K562 (cell line): ENCODE data around the gene NDUFA5. TPM values are rescaled to one million over a fixed set of nuclear protein-coding genes. Genes with fewer than 3 reads are reported as not detected.

Experiments used
- ATAC-seq: fragments of 200-7000 bp; cut with Tn5 transposase; 3 replicates; pipeline ENCODE4 v1.9.1; 2020; ENCODE audit warnings: moderate library complexity
- BruUV-seq: library from RNA; stranded (reverse); fragments of 400-500 nt; replicated peaks from 2 replicates; lab custom pipeline; 2021; lab: Mats Ljungman, UMichigan
- CTCF ChIA-PET: fragments of 300-600 bp; formaldehyde crosslinking; extraction: SDS; loops from one replicate; lab custom pipeline; 2021; ENCODE audit warnings: low intra/inter-chr PET ratio; lab: Yijun Ruan, JAX
- POLR2A ChIA-PET: fragments of 300-600, 350-650 bp; sonication (Branson Sonifier 250); formaldehyde crosslinking; extraction: SDS; loops from one replicate; lab custom pipeline; 2021; ENCODE audit warnings: antibody characterized with exemption, inconsistent platforms; lab: Yijun Ruan, JAX
- DNase-seq, 4 experiments: peaks; one replicate each; pipeline versions ENCODE4 v3.0.0 to v3.0.0-alpha.2; 2011 to 2018; ENCODE audit warnings: low spot score in 3 of 4, mixed read lengths in 3 of 4; ENCODE audit errors: extremely low read depth in 1 of 4
- FAIRE-seq: peaks from 2 replicates; lab custom pipeline; 2011; peaks lifted over from hg19 to GRCh38; lab: Jason Lieb, UNC
- H2AFZ ChIP-seq: 2 replicates; pipeline ENCODE4 v1.6.0; 2011; ENCODE audit warnings: low read depth, low read length, control low read depth, inconsistent platforms
- H3K27ac ChIP-seq: fragments of 200-600 bp; 3 replicates; pipeline ENCODE4 v1.8.0; 2011; ENCODE audit warnings: low read depth, mild to moderate bottlenecking, control low read depth, inconsistent platforms, low read length, moderate library complexity, mixed read lengths; ENCODE audit errors: extremely low read depth
- H3K27me3 ChIP-seq, 2 experiments: fragments of 300-600 bp in 1 of 2; 2 replicates in 1 of 2; 3 replicates in 1 of 2; pipeline versions ENCODE4 v1.6.0 to v1.8.0; 2011; ENCODE audit warnings: inconsistent platforms in 2 of 2, low read length in 2 of 2, mild to moderate bottlenecking in 1 of 2, mixed read lengths in 1 of 2, moderate library complexity in 1 of 2; ENCODE audit not compliant: control insufficient read depth in 2 of 2, insufficient read depth in 2 of 2
- H3K36me3 ChIP-seq: fragments of 300-600 bp; 3 replicates; pipeline ENCODE4 v1.8.0; 2011; ENCODE audit warnings: mild to moderate bottlenecking, low read length, inconsistent platforms; ENCODE audit not compliant: control insufficient read depth, insufficient read depth
- H3K4me1 ChIP-seq, 2 experiments: fragments of 200-600 bp in 1 of 2; replicated peaks in 1 of 2; 2 replicates in 1 of 2; 3 replicates in 1 of 2; pipeline versions ENCODE4 v1.5.1 to v1.8.0; 2011; ENCODE audit warnings: inconsistent platforms in 2 of 2, low read length in 2 of 2, mild to moderate bottlenecking in 1 of 2, mixed read lengths in 1 of 2, moderate library complexity in 1 of 2; ENCODE audit not compliant: control insufficient read depth in 2 of 2, insufficient read depth in 2 of 2
- H3K4me2 ChIP-seq: 2 replicates; pipeline ENCODE4 v1.6.1; 2011; ENCODE audit warnings: low read length, control low read depth, inconsistent platforms, mixed read lengths; ENCODE audit not compliant: insufficient read depth
- H3K4me3 ChIP-seq: fragments of 200-600 bp; sonication (generic), shearing (Covaris generic); 2 replicates; pipeline ENCODE4 v1.5.1; 2016; ENCODE audit warnings: control low read depth, inconsistent platforms
- H3K79me2 ChIP-seq: fragments of 200-600 bp; 3 replicates; pipeline ENCODE4 v1.8.0; 2011; ENCODE audit warnings: low read length, inconsistent platforms; ENCODE audit not compliant: control insufficient read depth, insufficient read depth
- H3K9ac ChIP-seq, 2 experiments: 2 replicates each; pipeline versions ENCODE4 v1.6.0 to v1.6.1; 2011; ENCODE audit warnings: low read depth in 2 of 2, low read length in 2 of 2, control low read depth in 1 of 2, inconsistent platforms in 1 of 2, mild to moderate bottlenecking in 1 of 2, mixed read lengths in 1 of 2; ENCODE audit not compliant: insufficient read depth in 1 of 2
- H3K9me1 ChIP-seq: one replicate; pipeline ENCODE4 v1.6.0; 2011; ENCODE audit warnings: inconsistent platforms, mild to moderate bottlenecking, low read length, moderate library complexity; ENCODE audit not compliant: control insufficient read depth, insufficient read depth
- H3K9me3 ChIP-seq: replicated peaks from 2 replicates; pipeline ENCODE4 v1.5.1; 2011; ENCODE audit warnings: low read depth, low read length, inconsistent platforms; ENCODE audit not compliant: control insufficient read depth, insufficient read depth
- H4K20me1 ChIP-seq: replicated peaks from 2 replicates; pipeline ENCODE4 v1.6.1; 2011; ENCODE audit warnings: low read length, inconsistent platforms, mixed read lengths; ENCODE audit not compliant: control insufficient read depth, insufficient read depth
- CBX1 ChIP-seq: sonication (generic); IDR thresholded peaks from 2 replicates; pipeline ENCODE4 v1.6.1; 2016; ENCODE audit warnings: antibody characterized with exemption, low read depth, mild to moderate bottlenecking
- CBX3 ChIP-seq, 2 experiments: IDR thresholded peaks; 1 replicate in 1 of 2; 2 replicates in 1 of 2; pipeline ENCODE4 v1.6.1; 2012; ENCODE audit warnings: inconsistent platforms in 2 of 2, low read length in 2 of 2, borderline replicate concordance in 1 of 2, control low read depth in 1 of 2
- CBX5 ChIP-seq: IDR thresholded peaks from 2 replicates; pipeline ENCODE4 v1.6.1; 2014; ENCODE audit warnings: low read depth, borderline replicate concordance
- CC2D1A ChIP-seq: fragments of 450-650 bp; IDR thresholded peaks from 2 replicates; pipeline ENCODE4 v1.6.1; 2017; ENCODE audit warnings: mild to moderate bottlenecking
- CREM ChIP-seq: IDR thresholded peaks from 2 replicates; pipeline ENCODE4 v1.6.1; 2014; ENCODE audit warnings: antibody characterized with exemption, low read depth
- CTBP1 ChIP-seq: fragments of 450-650 bp; IDR thresholded peaks from 2 replicates; pipeline ENCODE4 v1.6.1; 2016; ENCODE audit warnings: borderline replicate concordance
- ETV1 ChIP-seq: fragments of 450-650 bp; conservative IDR thresholded peaks from 2 replicates; pipeline ENCODE4 v1.6.1; 2016; ENCODE audit warnings: missing genetic modification characterization, control low read depth, low read depth, missing compliant biosample characterization
- KDM1A ChIP-seq, 2 experiments: fragments of 450-650 bp; IDR thresholded peaks; 2 replicates each; pipeline ENCODE4 v1.6.1; 2016; ENCODE audit warnings: mild to moderate bottlenecking in 2 of 2
- SMAD2 ChIP-seq: fragments of 150-350 bp; IDR thresholded peaks from 2 replicates; pipeline ENCODE4 v1.6.1; 2014; ENCODE audit warnings: low read depth, mild to moderate bottlenecking, low read length
- TRIM24 ChIP-seq, 2 experiments: fragments of 450-650 bp; IDR thresholded peaks; 2 replicates each; pipeline ENCODE4 v1.6.1; 2016
- TRIM28 ChIP-seq: fragments of 450-650 bp; IDR thresholded peaks from 2 replicates; pipeline ENCODE4 v1.6.1; 2017
- ZFP36 ChIP-seq: fragments of 150-350 bp; IDR thresholded peaks from 2 replicates; pipeline ENCODE4 v1.6.1; 2018; ENCODE audit warnings: low read length, low read depth; ENCODE audit not compliant: partially characterized antibody
- ZNF280A ChIP-seq: fragments of 450-650 bp; IDR thresholded peaks from 2 replicates; pipeline ENCODE4 v1.6.1; 2018; ENCODE audit warnings: mild to moderate bottlenecking, low read depth; ENCODE audit not compliant: partially characterized antibody
- ZSCAN29 ChIP-seq: fragments of 450-650 bp; IDR thresholded peaks from 2 replicates; pipeline ENCODE4 v1.6.1; 2017
- WGBS: fragments of 100-300 bp; shearing (Covaris generic); methylation state at CpG from one replicate; pipeline ENCODE4 v1.1.6; 2016; ENCODE audit warnings: low coverage, mixed read lengths; ENCODE audit not compliant: insufficient coverage; ENCODE audit errors: missing lambda C conversion rate; 5-methylcytosine and 5-hydroxymethylcytosine counted together
- in situ Hi-C: fragments of 300-500 bp; cut with MboI; formaldehyde crosslinking; loops from 4 replicates; pipeline ENCODE4 v1.15.0; 2018; ENCODE audit warnings: inconsistent platforms, mixed read lengths
- intact Hi-C: fragments of 100-400 bp; cut with micrococcal nuclease; formaldehyde crosslinking; loops from 2 replicates; pipeline ENCODE4 v1.14.2; 2022
- polyA plus RNA-seq, 8 experiments: library from polyadenylated mRNA; depleted of rRNA in 4 of 8; stranded (reverse) in 5 of 8; unstranded in 3 of 8; fragments of >200 nt; fragmentation: Nextera tagmentation in 2 of 8; fragmentation: Illumina TruSeq in 1 of 8; extraction: Ambion mirVana in 2 of 8; extraction: Trizol in 1 of 8; gene quantifications; 2 replicates each; pipeline versions ENCODE4 v1.2.1 to v1.2.3, GENCODE V29; 2011 to 2014; ENCODE audit warnings: inconsistent platforms in 1 of 8, missing spikeins in 1 of 8
- total RNA-seq, 7 experiments: library from RNA; depleted of rRNA in 6 of 7; stranded (reverse); fragments of >200 nt in 6 of 7; fragmentation: Illumina TruSeq in 2 of 7; extraction: Trizol in 2 of 7; gene quantifications; 2 replicates each; pipeline versions ENCODE4 v1.2.1 to v1.2.3, GENCODE V29; 2011 to 2021; ENCODE audit warnings: low replicate concordance in 1 of 7
- TF ChIP-seq, protein P1 (sequence below): fragments of 250-450 bp; sonication (Bioruptor Pico); IDR thresholded peaks from 2 replicates; pipeline ENCODE4 v1.8.0; 2021; ENCODE audit warnings: moderate library complexity, mild to moderate bottlenecking, inconsistent platforms

Gene NDUFA5
- total and polyA plus RNA-seq, 9 of the 15 experiments (the other 6 are each of a cell fraction or from before 2014, with no cell fraction given) = 155 to 677 (median 269) TPM

DNA sequence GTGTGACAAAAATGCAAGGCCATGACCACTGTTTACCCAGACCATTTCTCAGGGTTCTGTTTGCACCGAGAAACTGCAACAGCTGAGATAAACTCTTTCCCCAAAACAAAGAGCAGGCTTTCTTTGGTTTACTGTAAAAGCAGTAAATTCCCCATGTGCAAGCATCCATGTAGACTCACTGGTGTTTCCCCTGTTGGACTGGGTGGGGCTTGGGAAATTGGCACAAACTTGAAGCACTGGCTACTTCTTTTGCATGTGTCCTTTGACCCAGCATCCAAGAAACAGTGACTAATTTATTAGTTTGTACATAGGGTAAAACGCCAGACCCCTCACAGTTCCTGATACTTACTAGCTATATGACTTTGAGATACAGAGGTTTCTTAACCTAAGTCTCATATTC is 35.6 kb downstream of the NDUFA5 start (continued):
- TF ChIP-seq, protein P1, sequence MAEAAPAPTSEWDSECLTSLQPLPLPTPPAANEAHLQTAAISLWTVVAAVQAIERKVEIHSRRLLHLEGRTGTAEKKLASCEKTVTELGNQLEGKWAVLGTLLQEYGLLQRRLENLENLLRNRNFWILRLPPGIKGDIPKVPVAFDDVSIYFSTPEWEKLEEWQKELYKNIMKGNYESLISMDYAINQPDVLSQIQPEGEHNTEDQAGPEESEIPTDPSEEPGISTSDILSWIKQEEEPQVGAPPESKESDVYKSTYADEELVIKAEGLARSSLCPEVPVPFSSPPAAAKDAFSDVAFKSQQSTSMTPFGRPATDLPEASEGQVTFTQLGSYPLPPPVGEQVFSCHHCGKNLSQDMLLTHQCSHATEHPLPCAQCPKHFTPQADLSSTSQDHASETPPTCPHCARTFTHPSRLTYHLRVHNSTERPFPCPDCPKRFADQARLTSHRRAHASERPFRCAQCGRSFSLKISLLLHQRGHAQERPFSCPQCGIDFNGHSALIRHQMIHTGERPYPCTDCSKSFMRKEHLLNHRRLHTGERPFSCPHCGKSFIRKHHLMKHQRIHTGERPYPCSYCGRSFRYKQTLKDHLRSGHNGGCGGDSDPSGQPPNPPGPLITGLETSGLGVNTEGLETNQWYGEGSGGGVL (CRISPR knock-in tag) = no peak
- TF ChIP-seq KDM1A (IDR thresholded peaks at IDR 0.05) (no peak), CTBP1 (no peak)

- ChIA-PET CTCF (no interaction called here), POLR2A (interaction anchor here (1.6 kb wide), 1 partner anchor 53 kb away, joined by 5 read pairs; the partner anchor contains the start of gene NDUFA5)
- Histone ChIP-seq H3K36me3 (no peaks in the 10 kb centered on the region), H3K4me3 (no peak overlapping the region), H4K20me1 (no peaks in the 10 kb centered on the region), H3K9ac (no peak overlapping the region), H3K4me2 (no peak overlapping the region), H3K4me1 (no peaks in the 10 kb centered on the region), H3K9me3 (peaks cover 5% of the 10 kb centered on the region; the same call in 1 of the 2 replicates), H2AFZ (no peak overlapping the region), H3K27ac (no peak overlapping the region), H3K79me2 (no peaks in the 10 kb centered on the region), H3K9me1 (no peaks in the 10 kb centered on the region), H3K27me3 (no peaks in the 10 kb centered on the region)
- WGBS = 48% methylated on average over 2 of the region's 2 CpGs
- intact Hi-C loops = no loop called here
- no peak for DNase-seq
- no TSS peak for BruUV-seq
- TF ChIP-seq TRIM24 (IDR thresholded peaks at IDR 0.05) = peak in 1 of 2 experiments; percentile 38; a peak in 1 of 4 replicates
- peak; percentile 77; the same call in 1 of the 2 replicates for TF ChIP-seq CBX1
- no peak for TF ChIP-seq CREM
- peak; percentile 95 for TF ChIP-seq CBX5
- no peak for TF ChIP-seq ZSCAN29
- no peak for TF ChIP-seq SMAD2
- TF ChIP-seq TRIM28 = peak; percentile 95
- TF ChIP-seq ZNF280A = peak; percentile 81
- peak; percentile 42 for TF ChIP-seq ZFP36
- 0 out of 2 replicates have a peak, but pooled peaks have one; percentile 10 for TF ChIP-seq ETV1 (tag)
- no peak for TF ChIP-seq CC2D1A
- peak in 1 of 2 experiments; percentile 93; a peak in 2 of 3 replicates for TF ChIP-seq CBX3 (IDR thresholded peaks at IDR 0.05; ENCODE audit: borderline replicate concordance in 1 of 2, low read length in 2 of 2)
- in situ Hi-C loops = no loop called here
- no peak for ATAC-seq
- no peak for FAIRE-seq
These were observed 52.4 kb downstream of the NDUFA5 start for GRCh38 chr7:123505221-123505620.
